GM12875 (cell line): Measurements from ENCODE around the gene SERPINI1.

Experiments used
- H3K4me3 ChIP-seq: one replicate; pipeline ENCODE4 v1.5.1; 2011; ENCODE audit warnings: low read depth, low read length, control low read depth
- CTCF ChIP-seq: IDR thresholded peaks from 2 replicates; pipeline ENCODE4 v1.5.1; 2011; ENCODE audit warnings: low read depth, mild to moderate bottlenecking, control low read depth, inconsistent platforms, low read length, moderate library complexity, borderline replicate concordance; ENCODE audit not compliant: insufficient read depth

SERPINI1 gene

GRCh38 chr3:167761302-167761701 lies 25.8 kb downstream of the SERPINI1 start:
- no peak overlapping the region for H3K4me3 ChIP-seq
- TF ChIP-seq CTCF: no peak

GRCh38 chr3:167762296-167762695 lies 26.8 kb downstream of the SERPINI1 start:
- no peak overlapping the region for H3K4me3 ChIP-seq
- no peak for TF ChIP-seq CTCF

GRCh38 chr3:167772992-167773391 lies 37.5 kb downstream of the SERPINI1 start:
- H3K4me3 ChIP-seq: no peak overlapping the region
- TF ChIP-seq CTCF: no peak

GRCh38 chr3:167773584-167773983 lies 38.1 kb downstream of the SERPINI1 start:
- no peak for TF ChIP-seq CTCF
- no peak overlapping the region for H3K4me3 ChIP-seq

DNA sequence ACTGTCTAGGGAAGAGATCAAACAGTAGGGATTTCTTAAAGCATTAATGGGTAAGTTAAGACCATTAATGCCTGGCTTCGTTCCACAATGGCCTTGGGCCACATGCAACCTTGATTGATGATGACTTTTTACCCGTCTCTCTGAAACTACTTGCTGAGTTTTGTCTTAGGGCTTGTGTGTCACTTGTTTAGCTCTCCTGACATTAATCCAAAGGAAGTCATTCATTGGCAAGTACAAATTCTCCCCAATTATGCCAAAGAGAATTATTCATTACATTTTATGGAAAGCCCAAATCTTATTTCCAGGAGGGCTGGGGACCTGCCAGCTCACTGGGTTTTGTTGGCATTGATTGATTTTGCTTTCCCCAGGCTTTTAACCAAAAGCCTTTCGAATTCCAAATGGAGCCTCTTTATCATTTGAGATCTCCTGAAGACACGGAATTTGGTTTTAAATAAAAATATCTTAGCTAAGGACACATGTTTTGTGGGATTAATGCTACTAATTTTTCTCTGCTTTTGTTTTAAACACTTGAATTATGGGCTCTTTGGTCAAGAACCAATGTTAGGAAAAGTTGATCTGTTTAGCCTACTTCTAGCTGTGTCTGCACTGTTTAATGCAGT lies 40.7 kb downstream of the SERPINI1 start:
- no peak for TF ChIP-seq CTCF
- H3K4me3 ChIP-seq: no peak overlapping the region

DNA sequence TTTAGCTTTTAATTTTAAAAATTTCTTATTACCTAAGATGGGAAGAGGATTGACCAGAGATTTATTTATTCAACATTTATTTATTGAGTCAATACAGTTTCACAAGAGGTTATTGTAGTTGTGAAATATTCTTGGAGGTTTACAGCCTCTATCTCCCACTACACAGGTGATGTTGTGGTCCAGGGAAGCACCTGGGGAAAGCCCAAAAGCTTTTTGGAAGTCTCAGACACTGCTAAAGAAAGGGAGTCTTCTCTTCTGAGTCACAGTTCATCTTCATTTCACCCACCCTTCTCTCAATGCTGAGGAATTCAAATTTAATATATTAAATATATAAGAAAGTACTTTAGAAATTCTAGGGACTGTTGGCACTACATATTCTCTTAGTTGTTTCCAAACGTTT lies 41.8 kb downstream of the SERPINI1 start:
- no peak overlapping the region for H3K4me3 ChIP-seq
- no peak for TF ChIP-seq CTCF

DNA sequence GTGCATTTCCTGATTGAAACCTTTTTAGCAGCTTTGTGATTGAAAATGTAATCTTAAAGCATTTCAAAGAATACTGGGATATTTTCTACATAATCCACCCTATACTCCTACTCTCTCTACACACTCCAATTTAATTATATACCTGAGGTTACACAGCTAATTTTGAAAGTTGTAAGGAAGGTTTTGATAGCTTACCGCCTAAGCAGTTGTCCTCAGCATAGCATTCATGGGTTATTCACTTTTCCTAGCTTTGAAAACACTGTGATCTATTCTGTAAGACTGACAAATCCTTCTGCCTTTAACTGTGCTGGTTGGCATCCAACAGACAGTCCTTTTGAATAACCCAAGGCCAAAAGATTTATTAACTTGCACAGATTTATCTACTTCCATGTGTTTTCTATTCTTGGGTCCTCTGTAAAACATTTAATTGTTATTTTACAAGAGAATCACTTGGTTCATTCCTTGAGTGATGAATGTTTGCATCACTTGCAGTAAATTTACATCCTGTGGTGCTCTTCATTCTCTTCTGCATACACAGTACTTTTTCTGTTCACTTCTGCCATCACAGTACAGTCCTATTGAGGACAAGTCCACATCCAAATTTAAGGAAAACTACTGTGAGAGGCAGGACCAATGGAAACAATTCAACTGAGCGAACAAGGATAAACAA lies 44.8 kb downstream of the SERPINI1 start:
- no peak for TF ChIP-seq CTCF
- H3K4me3 ChIP-seq: no peak overlapping the region
